ENCODE results near the gene FAM169A. TPM values are rescaled to one million over a fixed set of nuclear protein-coding genes. Genes with fewer than 3 reads are reported as not detected.

The FAM169A gene
- polyA plus RNA-seq, 2 of the 4 experiments (the other 2 are of a cell fraction) = 7.9 to 18.3 TPM

DNA sequence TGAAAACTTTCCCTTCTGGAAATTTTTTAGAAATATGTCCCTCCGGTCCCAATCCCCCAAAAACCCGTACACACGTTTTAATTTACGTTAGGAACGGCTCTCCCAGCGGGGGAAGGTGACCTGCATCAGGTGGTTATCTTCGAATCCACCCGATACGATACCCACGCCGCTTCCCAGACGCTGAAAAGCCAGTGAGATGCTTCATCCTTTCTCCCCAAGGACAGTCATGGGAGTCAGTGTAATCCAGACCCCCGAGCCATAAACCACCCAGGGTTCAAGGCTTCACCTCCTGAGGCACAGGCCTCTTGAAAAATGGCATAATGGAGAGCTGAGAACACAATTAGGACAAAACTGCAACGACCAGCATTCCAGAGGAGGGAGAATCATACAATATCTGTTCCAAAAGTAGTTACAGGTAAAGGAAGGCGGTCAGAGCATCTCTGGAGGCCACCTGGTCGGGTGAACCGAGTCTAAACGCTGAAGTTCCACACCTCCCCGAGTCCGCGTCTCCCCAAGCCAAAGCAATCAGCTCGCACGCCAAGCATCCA lies 857 bp downstream of the FAM169A start:
- Histone ChIP-seq H3K4me3 (peak overlapping the region; percentile 66), H3K27ac (peak overlapping the region; percentile 82 to 93), H3K4me1 (peaks cover 5% of the 10 kb centered on the region; the same call in 1 of the 3 replicates), H3K4me2 (peak overlapping the region; percentile 77), H3K9me3 (no peaks in the 10 kb centered on the region)
- CTCF ChIA-PET = interaction anchor here (0.7 to 1.8 kb wide), 4 partner anchors 10 to 14 kb away, joined by 3 to 6 read pairs (median 4); no protein-coding TSS in a partner anchor
- FAIRE-seq (no peak), DNase-seq (ENCODE audit: low read depth in 1 of 2, low spot score in 1 of 2) (no peak), ATAC-seq (peak in 1 of 2 experiments; percentile 35; a peak in 4 of 6 replicates)
- WGBS (ENCODE audit: missing lambda C conversion rate) = 61% methylated on average over 18 of the region's 23 CpGs
- POLR2A ChIA-PET = interaction anchor here (1.0 kb wide), 1 partner anchor 16 kb away, joined by 4 read pairs; no protein-coding TSS in a partner anchor
- TF ChIP-seq CEBPB (IDR thresholded peaks at IDR 0.05) = no peak
- no peak for TF ChIP-seq CBX8 (IDR thresholded peaks at IDR 0.05)

DNA sequence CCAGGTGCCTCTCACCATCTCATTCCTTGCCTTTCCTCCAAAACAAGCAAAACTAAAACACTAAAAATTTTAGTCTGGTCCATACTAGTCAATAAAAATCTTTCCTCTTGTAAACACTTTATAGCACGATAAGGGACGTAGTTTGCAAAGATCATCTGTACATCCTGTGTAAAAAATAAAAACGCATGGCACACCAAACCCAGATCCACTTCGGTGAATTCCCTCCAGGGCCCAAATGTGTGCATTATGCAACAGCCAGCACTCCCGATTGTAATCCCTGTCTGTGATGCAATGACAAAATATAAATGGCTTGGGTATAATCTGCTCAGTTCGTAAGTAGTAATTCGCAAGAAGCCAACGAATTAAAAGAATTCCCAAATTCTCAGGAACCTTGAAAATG lies 1.4 kb downstream of the FAM169A start:
- 87% methylated on average over 8 of the region's 8 CpGs for WGBS (ENCODE audit: missing lambda C conversion rate)
- TF ChIP-seq HDAC2 (IDR thresholded peaks at IDR 0.05) = no peak
- TF ChIP-seq EHF (CRISPR knock-in tag; IDR thresholded peaks at IDR 0.05) = no peak
- no peak for TF ChIP-seq CHD4 (IDR thresholded peaks at IDR 0.05; ENCODE audit: borderline replicate concordance)
- TF ChIP-seq KDM5A (IDR thresholded peaks at IDR 0.05) = no peak
- TF ChIP-seq, protein P1, sequence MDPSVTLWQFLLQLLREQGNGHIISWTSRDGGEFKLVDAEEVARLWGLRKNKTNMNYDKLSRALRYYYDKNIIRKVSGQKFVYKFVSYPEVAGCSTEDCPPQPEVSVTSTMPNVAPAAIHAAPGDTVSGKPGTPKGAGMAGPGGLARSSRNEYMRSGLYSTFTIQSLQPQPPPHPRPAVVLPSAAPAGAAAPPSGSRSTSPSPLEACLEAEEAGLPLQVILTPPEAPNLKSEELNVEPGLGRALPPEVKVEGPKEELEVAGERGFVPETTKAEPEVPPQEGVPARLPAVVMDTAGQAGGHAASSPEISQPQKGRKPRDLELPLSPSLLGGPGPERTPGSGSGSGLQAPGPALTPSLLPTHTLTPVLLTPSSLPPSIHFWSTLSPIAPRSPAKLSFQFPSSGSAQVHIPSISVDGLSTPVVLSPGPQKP (IDR thresholded peaks at IDR 0.05; ENCODE audit: low read depth, low read length) = no peak
- no peak for TF ChIP-seq FOXS1 (CRISPR knock-in tag; IDR thresholded peaks at IDR 0.05)
- TF ChIP-seq EP300 (IDR thresholded peaks at IDR 0.05) = no peak
- TF ChIP-seq, protein P2, sequence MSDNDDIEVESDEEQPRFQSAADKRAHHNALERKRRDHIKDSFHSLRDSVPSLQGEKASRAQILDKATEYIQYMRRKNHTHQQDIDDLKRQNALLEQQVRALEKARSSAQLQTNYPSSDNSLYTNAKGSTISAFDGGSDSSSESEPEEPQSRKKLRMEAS (IDR thresholded peaks at IDR 0.05) = no peak
- TF ChIP-seq, protein P3, sequence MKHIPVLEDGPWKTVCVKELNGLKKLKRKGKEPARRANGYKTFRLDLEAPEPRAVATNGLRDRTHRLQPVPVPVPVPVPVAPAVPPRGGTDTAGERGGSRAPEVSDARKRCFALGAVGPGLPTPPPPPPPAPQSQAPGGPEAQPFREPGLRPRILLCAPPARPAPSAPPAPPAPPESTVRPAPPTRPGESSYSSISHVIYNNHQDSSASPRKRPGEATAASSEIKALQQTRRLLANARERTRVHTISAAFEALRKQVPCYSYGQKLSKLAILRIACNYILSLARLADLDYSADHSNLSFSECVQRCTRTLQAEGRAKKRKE (CRISPR knock-in tag; IDR thresholded peaks at IDR 0.05; ENCODE audit: low read depth) = no peak
- no peak for TF ChIP-seq PHF8 (IDR thresholded peaks at IDR 0.05; ENCODE audit: borderline replicate concordance, low read depth)
- TF ChIP-seq NR3C1 (IDR thresholded peaks at IDR 0.05) = no peak
- no peak for TF ChIP-seq ZNF302 (CRISPR knock-in tag; IDR thresholded peaks at IDR 0.05)
- TF ChIP-seq RARB (CRISPR knock-in tag; IDR thresholded peaks at IDR 0.05) = no peak
- TF ChIP-seq NFE2L2 (conservative IDR thresholded peaks at IDR 0.05; ENCODE audit: low read length) = no peak
- TF ChIP-seq MAFK (IDR thresholded peaks at IDR 0.05; ENCODE audit: partially characterized antibody) = no peak
- TF ChIP-seq, protein P4, sequence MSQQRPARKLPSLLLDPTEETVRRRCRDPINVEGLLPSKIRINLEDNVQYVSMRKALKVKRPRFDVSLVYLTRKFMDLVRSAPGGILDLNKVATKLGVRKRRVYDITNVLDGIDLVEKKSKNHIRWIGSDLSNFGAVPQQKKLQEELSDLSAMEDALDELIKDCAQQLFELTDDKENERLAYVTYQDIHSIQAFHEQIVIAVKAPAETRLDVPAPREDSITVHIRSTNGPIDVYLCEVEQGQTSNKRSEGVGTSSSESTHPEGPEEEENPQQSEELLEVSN (IDR thresholded peaks at IDR 0.05; ENCODE audit: borderline replicate concordance, low read depth) = no peak
- Histone ChIP-seq H3K27ac (no peak overlapping the region; a peak in 1 of 6 replicates), H3K9me3 (no peaks in the 10 kb centered on the region), H3K4me3 (peak overlapping the region; percentile 66), H3K4me2 (peak overlapping the region; percentile 77), H3K4me1 (peaks cover 5% of the 10 kb centered on the region; the same call in 1 of the 3 replicates)
- ChIA-PET POLR2A (no interaction called here), CTCF (interaction anchor here (0.9 kb wide), 1 partner anchor 14 kb away, joined by 4 read pairs; no protein-coding TSS in a partner anchor)
- no peak for ATAC-seq
- no peak for DNase-seq (ENCODE audit: low read depth in 1 of 2, low spot score in 1 of 2)
- no peak for FAIRE-seq

DNA sequence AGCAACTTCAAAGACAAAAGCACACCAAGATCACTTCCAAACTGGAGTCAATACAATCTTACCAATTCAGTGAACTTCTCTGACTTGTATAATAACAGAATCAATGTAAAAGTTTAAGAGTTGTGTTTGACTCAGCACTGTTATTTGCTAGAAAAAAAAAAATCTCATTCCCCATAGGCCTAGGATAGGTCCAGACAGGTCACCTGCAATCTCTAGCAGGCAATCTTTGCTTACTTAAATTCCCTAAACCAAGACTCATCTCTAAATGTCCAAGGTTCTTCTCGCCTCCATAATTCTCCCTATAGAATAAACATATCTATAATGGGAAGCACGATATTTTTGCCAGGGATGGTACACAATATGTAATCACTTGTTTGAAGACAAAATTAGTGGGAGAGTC lies 2.5 kb downstream of the FAM169A start:
- WGBS (ENCODE audit: missing lambda C conversion rate) = 88% methylated on average over 2 of the region's 2 CpGs
- DNase-seq (ENCODE audit: low read depth in 1 of 2, low spot score in 1 of 2) (no peak), FAIRE-seq (peak; percentile 7), ATAC-seq (no peak)
- Histone ChIP-seq H3K4me3 (no peak overlapping the region), H3K9me3 (no peaks in the 10 kb centered on the region), H3K27ac (no peak overlapping the region), H3K4me2 (no peak overlapping the region), H3K4me1 (peaks cover 5% of the 10 kb centered on the region; the same call in 1 of the 3 replicates)
- POLR2A ChIA-PET = no interaction called here
- CTCF ChIA-PET = no interaction called here
- TF ChIP-seq HDAC2 (IDR thresholded peaks at IDR 0.05) (no peak), FOXS1 (CRISPR knock-in tag; IDR thresholded peaks at IDR 0.05) (no peak), RFX5 (IDR thresholded peaks at IDR 0.05) (no peak), RAD21 (conservative IDR thresholded peaks at IDR 0.05 in 1 of 2, IDR thresholded peaks at IDR 0.05 in 1 of 2) (no peak), NR3C1 (IDR thresholded peaks at IDR 0.05) (no peak), MYC (IDR thresholded peaks at IDR 0.05; ENCODE audit: borderline replicate concordance, low read length) (no peak), HEYL (CRISPR knock-in tag; IDR thresholded peaks at IDR 0.05) (no peak), ESRRA (IDR thresholded peaks at IDR 0.05; ENCODE audit: borderline replicate concordance, low read length) (no peak)
- TF ChIP-seq, protein P5, sequence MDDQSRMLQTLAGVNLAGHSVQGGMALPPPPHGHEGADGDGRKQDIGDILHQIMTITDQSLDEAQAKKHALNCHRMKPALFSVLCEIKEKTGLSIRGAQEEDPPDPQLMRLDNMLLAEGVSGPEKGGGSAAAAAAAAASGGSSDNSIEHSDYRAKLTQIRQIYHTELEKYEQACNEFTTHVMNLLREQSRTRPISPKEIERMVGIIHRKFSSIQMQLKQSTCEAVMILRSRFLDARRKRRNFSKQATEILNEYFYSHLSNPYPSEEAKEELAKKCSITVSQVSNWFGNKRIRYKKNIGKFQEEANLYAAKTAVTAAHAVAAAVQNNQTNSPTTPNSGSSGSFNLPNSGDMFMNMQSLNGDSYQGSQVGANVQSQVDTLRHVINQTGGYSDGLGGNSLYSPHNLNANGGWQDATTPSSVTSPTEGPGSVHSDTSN (IDR thresholded peaks at IDR 0.05) = no peak

Data from A549 (cell line).